Ishikawa (cell line): Measurements from ENCODE around the gene OR2T10.
"Not testable (repeated sequence)": the region's sequence is repeated elsewhere in the genome, so short reads cannot be mapped to it uniquely, and the experiment has no call there.

Experiments
- CEBPB ChIP-seq: IDR thresholded peaks from 2 replicates; pipeline ENCODE4 v1.6.1; 2012
- EGR1 ChIP-seq: IDR thresholded peaks from 2 replicates; pipeline ENCODE4 v1.6.1; 2012
- EP300 ChIP-seq: IDR thresholded peaks from 2 replicates; pipeline ENCODE4 v1.6.1; 2012; ENCODE audit warnings: borderline replicate concordance
- YY1 ChIP-seq: IDR thresholded peaks from 2 replicates; pipeline ENCODE4 v1.6.1; 2012; ENCODE audit warnings: low read depth
- ZBTB7A ChIP-seq: IDR thresholded peaks from 2 replicates; pipeline ENCODE4 v1.6.1; 2012; ENCODE audit warnings: low read depth
- TF ChIP-seq, protein P1 (sequence below): IDR thresholded peaks from 2 replicates; pipeline ENCODE4 v1.6.1; 2012; ENCODE audit warnings: low read depth, mild to moderate bottlenecking

The OR2T10 gene

GRCh38 chr1:248576260-248576980 is 21.1 kb downstream of the OR2T10 start:
- no peak for TF ChIP-seq EGR1

GRCh38 chr1:248574657-248575056 is 22.8 kb downstream of the OR2T10 start, which contains the start of gene OR2T34:
Gene OR2T34 (minus strand): TSS chr1:248574757. CDS start chr1:248574757, 0 bp downstream.
- not testable (repeated sequence) for TF ChIP-seq ZBTB7A, CEBPB, YY1

DNA sequence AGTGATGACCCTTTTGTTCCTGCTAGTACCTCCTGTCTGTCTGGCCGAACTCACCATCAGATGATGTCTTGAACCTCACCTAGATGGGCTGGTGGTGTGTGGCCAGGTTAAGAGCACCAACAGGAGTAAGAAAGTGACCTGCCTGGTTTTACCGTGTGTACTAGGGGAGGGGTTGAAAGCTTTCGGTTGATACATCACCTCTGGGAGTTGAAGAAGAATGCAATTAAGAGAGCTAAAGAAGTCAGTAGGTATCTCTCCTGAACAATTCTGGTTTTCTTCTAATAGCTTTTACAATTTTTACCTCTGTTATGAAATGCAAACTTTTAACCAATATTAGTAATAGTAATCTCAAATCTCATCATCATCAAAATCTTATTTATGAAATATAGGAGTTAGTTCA is 34.8 kb downstream of the OR2T10 start, which contains the start of gene OR2T29:
OR2T29 (minus strand) TSS at position 101 of the 400 bp plus-strand sequence. CDS start 3,281 bp downstream, outside the sequence.
- TF ChIP-seq, protein P1, sequence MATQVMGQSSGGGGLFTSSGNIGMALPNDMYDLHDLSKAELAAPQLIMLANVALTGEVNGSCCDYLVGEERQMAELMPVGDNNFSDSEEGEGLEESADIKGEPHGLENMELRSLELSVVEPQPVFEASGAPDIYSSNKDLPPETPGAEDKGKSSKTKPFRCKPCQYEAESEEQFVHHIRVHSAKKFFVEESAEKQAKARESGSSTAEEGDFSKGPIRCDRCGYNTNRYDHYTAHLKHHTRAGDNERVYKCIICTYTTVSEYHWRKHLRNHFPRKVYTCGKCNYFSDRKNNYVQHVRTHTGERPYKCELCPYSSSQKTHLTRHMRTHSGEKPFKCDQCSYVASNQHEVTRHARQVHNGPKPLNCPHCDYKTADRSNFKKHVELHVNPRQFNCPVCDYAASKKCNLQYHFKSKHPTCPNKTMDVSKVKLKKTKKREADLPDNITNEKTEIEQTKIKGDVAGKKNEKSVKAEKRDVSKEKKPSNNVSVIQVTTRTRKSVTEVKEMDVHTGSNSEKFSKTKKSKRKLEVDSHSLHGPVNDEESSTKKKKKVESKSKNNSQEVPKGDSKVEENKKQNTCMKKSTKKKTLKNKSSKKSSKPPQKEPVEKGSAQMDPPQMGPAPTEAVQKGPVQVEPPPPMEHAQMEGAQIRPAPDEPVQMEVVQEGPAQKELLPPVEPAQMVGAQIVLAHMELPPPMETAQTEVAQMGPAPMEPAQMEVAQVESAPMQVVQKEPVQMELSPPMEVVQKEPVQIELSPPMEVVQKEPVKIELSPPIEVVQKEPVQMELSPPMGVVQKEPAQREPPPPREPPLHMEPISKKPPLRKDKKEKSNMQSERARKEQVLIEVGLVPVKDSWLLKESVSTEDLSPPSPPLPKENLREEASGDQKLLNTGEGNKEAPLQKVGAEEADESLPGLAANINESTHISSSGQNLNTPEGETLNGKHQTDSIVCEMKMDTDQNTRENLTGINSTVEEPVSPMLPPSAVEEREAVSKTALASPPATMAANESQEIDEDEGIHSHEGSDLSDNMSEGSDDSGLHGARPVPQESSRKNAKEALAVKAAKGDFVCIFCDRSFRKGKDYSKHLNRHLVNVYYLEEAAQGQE = not testable (repeated sequence)
- not testable (repeated sequence) for TF ChIP-seq YY1, EP300
